T-helper 1 cell (primary cell): ENCODE measurements around the gene NDST4.

Experiments
- DNase-seq, 5 donors: peaks; one replicate each; pipeline ENCODE4 v3.0.0-alpha.2; 2012 to 2020
- total RNA-seq, 4 donors: gene quantifications; one replicate each; lab custom pipeline; 2026; lab: John Stamatoyannopoulos, UW

The NDST4 gene
- total RNA-seq, result 0 to 0.08 (median 0) reads per million in 4 donors

DNA sequence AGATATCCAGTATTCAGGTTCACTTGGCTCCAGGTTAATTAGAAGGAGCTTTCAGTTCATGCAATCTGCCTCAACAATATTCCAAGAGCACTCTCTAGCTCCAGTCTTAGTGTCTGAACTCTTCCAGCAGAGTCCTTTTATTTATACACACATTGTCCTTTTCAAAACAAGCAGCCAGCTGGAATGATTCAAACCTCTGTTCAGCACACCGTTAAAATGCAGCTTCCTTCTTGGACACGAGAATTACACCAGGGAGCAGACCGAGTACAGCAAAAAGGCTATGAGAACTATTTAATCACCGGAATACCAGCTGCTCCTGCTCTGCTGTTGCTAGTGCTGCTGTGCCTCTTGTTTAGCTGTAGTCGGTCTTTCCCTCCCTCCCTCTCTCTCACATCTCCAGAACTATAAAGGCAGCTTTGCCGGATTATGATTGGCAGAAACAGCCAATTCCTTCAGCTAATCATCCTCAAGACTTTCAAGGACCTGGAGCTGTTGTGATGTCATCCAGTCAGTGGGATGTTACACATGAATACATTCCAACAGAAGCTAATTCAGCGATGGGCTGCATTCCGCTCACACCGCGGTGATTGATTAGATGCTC lies at the start of gene NDST4:
Gene NDST4 (minus strand): TSS at position 115 of the 601 bp plus-strand sequence. CDS start 36,584 bp downstream, outside the sequence.
- no peak for DNase-seq

DNA sequence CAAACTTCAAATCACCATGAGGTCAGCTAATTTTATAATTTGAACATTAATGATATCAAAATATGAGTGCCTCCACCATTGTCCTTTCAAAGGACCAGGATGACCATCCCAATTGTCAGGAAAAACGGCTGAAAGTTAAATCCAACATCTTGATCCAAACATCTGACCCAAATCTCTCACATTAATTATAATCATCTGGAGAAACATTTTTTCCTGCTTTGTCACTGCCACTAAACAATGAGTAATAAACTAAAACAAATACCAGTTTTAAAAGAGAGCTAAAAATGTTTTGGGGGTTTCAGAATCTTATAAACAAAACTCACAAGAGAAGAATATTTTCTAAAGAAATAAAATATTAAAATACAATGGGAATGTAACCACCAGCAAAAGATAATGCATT lies 45.7 kb upstream of the NDST4 start:
- DNase-seq, result no peak

DNA sequence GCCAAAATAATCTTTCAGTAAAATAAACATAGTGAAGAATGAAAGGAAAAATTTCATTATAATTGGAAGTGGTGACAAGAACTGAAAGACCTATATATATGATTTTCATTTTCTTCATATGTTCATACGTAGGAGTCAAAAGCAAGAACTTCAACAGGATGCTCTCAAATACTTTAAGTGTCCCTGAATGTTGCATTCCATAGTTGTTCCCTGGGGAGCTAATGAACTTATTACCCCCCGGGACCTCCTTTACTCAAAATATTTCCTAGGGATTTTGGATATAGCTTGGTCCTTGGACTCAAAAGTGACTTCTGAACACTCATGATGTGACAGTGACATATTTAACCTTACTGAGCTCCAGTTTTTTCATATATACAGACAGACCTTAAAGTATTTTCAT lies 44.9 kb upstream of the NDST4 start:
- DNase-seq, result no peak

DNA sequence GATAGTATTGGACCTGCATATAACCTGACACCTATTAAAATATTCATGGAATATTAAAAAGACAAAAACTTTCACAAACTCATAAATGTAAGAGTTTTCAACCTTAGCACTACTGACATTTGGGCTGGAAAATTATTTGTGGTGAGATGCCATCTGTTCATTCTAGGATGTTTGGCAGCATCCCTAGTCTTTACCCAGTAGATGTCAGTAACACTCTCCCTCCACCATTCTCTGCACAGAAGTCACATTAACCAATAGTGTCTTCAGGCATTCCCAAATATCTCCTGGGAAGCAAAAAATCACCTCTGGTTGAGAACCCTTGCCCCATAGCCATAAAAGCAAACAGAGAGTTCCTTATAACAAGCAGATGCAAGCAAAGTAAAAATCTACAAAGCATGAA lies 41.4 kb upstream of the NDST4 start:
- no peak for DNase-seq

DNA sequence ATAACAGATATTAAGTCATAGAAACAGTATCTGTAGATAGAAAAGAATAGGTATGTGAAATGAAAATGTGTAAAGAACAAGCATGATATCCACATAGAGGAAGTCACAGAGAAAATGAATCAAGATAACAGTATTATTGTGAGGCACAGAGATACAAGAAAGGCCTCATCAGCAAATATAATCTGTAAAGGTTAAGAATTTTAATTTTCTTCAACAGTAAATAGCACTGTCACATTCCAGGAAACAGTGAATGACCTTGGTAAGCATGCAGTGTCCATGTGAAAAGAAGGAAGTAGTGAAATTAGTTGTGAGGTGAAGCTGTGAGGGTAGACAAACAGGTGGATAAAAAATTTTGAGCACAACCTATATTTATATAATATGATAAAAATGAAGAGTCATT lies 39.5 kb upstream of the NDST4 start:
- DNase-seq, result no peak

DNA sequence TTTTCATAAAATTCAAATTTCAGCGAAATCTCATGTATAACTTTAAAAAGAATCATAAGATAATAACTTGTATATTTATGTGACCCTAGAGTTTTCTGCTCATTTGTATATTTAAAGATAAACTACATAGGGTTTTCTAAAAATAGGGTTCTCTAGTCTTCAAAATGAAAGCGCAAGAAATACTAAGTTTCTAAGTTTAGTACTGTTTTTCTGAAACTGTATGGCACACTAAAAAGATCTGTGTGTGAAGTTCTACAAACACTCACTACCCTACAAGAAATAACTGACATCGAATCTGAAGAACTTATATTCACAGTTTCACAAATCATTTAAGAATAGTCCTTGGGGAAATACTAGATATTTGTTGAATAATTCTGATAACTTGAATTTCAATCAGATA lies 38.7 kb upstream of the NDST4 start:
- DNase-seq, result no peak

DNA sequence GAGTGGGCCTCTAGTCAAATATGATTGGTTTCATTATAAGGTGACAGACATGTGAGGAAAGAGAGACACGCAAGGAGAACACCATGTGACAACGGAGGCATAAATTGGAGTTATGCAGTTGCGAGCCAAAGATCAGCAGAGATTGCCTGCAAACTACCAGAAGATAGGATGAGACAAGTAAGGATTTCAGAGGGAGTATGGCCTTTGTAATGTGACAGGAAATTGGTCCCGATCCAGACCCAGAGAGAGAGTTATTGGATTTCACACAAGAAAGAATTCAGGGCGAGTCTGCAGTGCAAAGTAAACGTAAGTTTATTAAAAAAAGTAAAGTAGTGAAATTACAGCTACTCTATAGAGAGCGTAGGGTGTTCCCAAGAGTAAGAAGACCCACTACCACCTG lies 35.7 kb upstream of the NDST4 start:
- DNase-seq, result no peak

DNA sequence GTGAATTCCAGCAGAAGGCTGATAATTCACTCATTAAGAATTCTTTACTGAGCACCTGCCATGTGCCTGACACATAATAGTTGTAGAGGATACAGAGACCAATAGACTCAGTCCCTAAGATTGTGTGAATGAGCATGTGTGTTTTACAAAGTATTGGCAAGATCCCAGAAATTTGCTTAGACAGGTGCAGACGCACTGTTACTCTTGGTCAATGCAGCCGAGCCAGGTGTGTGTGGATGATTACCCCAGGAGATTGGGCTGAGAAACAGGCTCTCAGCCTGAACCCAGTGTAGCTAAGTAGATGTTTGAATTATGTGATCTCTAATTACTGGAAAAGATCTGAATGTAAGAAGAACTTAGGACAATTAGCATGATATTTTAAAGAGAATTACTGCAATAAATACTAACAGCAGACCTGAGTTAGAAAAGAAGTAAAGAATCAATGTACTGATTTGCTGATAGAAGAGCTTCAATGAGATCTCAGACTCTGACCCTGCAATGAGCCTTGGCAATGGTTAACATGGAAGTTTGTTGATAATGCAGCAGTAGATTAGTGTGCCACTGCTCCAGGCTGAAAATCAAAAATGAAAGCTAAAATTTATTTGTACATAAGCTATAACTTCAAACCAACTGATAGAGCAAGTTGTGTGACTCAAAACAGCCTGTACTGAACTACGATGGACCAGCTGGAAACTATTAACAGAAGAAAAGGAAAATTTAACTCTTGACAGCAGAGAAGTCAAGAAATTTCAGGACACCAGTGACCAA lies 32.2 kb upstream of the NDST4 start:
- DNase-seq, result no peak

DNA sequence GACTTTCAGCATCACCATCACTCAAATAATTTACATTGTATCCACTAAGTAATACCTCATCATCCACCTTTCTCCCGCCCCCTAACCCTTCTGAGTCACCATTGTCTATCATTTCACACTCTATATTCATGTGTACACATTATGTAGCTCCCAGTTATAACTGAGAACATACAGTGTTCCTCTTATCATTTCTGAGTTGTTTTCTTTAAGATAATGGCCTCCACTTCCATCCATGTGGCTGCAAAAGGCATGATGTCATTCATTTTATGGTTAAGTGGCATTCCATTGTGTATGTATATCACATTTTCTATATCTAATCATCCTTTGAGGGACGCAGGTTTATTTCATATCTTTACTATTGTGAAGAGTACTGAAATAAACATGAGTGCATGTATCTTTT lies 14.6 kb upstream of the NDST4 start:
- DNase-seq, result no peak

DNA sequence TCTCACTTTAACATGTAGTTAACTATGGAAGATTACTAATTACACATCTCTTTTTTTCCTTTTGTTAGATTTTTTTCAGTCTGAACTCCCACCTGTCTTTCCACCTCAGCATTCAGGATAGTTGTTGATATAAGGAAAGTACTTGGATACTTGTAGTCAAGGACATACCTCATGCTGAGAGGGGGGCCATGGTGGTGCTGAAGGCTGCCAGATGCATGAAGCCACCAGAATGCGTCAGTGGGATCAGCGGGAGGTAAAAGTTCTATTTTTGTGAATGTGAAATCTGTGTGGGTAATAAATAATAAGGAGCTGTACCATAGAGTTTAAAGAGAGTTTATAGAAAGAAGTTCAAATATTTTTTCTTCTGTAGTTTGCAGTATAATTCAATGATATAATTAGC lies 13.1 kb upstream of the NDST4 start:
- DNase-seq, result no peak

DNA sequence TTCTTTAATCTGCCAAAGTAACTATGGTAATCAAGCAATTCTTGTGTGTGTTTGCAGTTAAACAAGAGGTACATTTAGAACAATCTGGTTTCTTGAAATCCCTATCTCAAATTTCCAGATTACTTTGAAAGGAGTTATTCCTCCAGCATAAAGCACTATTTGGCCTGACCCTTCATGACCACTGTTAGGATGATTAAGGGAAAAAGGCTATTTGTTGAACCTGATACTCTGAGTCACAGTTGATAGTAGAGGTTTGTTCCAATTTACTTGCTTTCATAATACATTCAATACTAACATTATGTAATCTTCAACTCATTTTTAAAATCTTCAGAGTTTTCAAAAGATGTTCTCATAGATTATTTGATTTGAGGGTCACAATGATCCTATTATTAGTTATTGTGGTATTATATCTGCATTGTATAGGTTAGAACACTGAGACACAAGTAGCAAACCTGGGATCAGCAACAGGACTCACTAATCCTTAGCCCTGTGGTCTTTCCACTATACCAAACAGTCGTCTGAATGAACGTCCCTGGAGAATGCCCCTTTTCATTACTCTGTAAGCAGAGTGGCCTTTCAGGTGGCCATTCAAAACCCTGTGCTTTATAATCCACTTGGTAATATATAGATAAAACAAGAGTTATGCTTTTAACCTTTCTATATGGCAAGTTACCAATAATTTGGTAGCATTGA lies 8.1 kb upstream of the NDST4 start:
- no peak for DNase-seq

DNA sequence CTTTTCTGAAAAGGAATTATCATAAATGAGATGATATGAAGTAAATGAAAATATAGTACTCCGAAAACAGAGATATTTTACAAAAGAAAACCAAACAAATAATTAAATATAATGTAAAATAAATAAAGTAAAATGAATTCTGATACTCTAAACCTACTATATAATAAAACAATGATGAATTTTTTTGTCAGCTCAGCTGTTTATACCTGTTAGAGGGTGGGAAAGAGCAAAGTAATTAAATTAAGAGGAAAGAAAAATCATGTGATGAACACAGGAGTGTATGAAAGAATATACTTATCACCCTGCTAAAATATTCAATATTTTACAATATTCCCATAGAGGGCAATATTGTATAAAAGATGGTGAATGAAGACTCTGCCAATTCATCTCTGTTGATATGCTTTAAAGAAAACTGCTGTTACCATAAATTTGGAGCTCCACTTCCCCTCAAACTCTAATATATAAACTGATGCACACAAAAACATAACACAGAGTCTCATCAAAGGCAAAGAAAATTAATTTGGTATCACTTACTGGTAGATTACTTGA lies 6.5 kb upstream of the NDST4 start:
- DNase-seq, result no peak

DNA sequence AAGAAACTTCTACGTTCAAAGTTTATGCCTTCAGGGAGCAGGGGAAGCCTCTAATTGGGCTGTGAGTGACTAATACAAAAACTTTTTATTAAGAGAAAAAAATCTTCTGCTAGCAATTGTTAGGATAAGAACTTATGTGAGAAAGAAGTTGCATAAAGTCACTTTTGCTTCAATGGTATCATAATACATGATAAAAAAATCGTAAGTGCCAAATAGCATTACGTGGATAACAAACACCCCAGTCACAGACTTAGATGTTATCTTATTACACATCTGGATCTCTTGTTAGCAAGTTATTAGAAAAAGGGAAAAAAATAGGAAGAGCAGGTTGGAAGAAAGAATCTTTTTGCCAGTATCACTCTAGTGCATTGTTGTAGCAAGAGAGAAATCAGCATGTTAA lies 4.2 kb upstream of the NDST4 start:
- DNase-seq, result no peak

DNA sequence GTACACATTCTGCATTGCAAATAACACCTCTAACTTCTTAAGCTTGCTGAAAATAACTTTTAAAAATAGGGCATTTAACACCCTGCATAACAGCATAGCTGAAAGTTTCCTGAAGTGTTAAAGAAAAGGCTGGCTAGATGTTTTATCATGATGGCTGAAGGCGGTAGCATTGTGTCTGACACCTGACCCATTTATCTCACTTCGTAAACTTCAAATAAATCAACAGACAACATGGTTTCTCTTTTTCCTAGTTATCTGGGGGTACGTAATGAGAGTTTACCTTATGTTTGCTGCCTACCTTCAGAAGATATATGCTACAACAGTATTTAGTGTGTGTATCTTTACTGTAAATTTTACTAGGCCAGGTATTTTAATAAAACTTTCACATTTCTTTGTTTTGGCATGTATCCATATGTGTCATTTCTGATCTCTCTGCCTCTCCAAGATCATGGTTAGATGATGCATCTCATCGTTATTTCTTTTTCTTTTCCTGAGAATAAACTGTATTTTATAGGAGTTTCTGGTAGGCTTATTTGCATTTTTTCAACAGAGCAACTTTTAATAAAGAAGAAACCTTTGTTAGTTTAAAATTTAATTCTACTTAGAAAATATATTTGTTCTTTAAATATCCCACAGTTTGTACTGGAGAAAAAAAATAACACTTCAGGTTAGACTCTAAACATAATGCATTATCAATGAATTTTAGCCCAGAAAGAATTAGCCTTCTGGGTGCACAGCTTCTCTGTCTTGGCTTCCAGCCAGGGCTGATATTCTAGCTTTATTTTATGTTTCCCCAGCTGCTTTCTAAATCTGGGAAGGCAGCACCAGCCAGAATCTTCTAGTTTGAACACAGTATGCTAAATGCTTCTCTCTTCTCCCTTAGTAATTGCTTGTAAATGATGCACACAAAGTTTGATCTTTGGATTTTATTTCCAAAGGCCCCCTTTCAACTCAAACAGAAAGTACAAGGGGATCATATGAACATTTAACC lies 2.9 kb downstream of the NDST4 start:
- DNase-seq, result no peak

DNA sequence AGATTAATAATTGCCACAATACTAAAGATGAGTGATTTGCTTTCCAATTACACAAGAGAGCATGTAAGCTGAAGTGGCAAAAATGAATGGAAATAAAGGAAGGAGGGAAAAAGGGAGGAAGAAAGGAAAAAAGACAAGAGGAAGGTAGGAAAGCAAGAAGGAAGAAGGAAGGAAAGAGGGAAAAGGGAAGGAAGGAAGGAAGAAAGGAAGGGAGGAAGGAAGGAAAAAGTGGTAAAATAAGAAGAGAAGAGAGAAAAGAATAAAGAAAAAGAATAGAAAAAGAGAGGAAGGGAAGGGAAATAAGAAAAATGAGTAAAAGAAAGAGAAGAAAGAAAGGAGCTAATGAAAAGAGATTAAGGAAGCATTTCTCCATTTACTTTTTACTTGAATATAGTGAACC lies 4.6 kb downstream of the NDST4 start:
- no peak for DNase-seq

DNA sequence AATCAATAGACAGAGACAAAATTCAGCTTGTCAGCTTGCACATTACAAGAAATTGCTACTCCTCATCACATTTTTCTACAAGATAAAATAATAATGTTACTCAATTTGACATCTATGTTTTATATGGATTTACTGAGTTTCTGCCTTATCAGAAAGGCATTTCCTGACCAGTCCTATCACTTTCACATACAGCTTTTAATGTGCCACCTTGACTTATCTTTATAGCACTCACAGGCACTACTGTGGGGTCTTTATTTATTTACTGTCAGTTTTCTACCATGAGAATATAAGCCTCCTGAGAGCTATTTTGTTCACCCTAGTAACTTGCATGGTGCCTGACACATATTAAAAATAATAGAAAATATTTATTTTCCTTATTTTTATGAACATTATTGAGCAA lies 6.0 kb downstream of the NDST4 start:
- DNase-seq, result no peak

DNA sequence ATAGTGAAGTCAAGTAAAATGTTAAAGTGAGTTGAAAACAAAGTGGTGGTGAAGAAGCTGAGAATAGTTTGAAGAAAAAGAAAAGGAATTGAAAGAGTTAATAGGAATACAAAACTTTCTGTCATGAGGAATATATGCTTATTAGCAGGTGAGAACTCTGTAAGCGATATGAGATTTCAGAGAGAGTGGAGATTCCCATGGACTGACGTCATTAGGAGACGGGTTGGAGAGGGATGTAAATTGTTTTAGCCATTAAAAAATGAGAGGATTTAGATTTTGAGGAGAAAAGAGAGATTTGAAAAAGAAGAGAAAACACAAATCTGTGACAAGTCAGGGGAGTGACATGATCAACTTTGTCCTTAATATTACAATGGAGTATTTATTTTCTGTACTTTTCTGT lies 11.7 kb downstream of the NDST4 start:
- DNase-seq, result no peak

DNA sequence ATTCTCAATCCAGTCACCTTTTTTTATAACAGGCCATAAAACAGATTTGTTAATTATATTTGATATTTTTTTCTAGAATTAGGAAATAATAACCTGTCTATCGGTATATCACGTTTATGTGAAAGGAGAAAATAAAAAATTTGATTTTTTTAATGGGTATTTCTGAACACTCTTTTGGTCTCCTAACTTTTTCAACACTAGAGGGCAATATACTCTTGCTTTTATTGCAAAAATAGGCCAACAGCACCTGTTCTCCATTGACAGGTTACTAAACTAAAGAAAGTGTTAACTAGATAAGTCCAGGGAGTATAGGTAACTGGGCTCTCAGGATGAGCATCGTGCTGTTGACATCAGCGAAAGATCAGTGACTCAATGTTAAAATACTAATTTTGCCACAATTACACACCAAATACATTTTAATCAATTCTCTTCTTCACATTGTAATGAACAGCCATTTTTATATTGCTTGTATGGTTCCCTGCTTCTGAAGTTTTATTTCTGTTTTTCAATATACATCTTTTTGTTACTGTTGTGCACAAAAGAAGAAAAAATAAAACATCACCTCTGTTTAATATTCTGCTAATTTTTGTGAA lies 22.8 kb downstream of the NDST4 start:
- no peak for DNase-seq

DNA sequence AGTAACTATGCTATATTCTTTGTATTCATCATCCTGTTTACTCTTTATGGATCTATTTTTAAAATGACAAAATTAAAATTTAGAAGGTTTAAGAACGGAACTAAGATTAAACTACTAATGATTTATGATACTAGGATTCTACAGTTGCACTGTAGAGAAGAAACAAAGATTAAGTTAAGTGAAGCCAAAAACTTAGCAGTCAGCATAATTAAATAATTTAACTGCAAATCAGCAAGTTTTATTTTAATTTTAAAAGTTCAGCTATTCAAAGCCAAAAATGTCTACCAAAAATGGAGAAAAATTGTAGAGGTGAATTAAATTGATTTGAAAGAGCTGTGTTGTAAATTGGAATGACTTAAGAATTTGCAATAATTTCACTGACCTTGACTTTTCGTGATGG lies 30.8 kb downstream of the NDST4 start:
- no peak for DNase-seq

DNA sequence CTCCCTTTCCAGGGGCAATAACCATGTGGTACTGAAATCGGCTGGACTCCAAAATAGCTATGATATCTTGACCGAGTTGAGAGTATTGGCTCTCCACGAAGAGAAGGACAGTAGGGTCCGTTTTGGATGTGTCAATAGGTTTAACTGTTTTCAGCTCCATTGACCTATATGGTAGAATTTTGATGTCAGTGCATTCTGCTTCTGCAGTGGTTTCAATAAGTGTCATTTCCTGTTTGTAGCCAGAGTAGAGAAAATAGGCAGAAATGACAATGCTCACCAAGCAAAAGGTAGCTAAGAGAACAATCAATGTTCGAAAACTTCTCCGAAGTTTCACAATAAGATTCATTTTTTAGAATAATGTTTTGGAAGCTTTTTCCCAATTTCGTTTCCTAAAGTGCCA lies 36.7 kb downstream of the NDST4 start:
- no peak for DNase-seq

DNA sequence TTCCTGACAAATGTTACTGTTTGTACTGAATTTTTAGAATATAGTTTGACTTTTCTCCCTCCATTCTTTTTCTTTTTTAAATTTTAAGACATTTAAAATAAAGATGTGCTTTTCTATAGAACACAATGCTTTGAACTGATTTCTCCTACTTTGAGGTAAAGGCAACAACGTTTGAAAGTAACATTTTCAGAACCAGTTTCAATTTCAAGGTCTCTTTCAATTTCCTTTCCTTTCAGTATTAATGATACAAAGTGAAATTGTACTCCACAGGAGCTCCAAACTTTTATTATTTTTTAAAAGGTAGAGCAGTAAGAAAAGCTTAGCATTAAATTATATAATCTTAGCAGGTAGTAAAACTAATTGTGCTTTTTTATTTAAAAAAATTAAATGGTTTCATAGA lies 54.9 kb downstream of the NDST4 start:
- DNase-seq, result no peak

DNA sequence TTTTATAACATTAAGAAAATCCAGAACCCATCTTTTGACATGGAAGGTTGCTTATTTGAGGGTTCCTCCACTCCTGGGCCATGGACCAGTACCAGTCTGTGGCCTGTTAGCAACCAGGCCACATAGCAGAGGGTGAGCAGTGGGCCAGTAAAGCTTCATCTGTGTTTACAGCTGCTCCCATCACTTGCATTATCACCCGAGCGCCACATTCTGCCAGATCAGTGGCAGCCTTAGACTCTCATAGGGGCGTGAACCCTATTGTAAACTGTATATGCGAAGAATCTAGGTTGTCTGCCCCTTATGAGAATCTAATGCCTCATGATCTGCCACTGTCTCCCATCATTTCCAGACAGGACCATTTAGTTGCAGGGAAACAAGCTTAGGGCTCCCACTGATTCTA lies 58.6 kb downstream of the NDST4 start:
- no peak for DNase-seq
